HG03097 (cell line): Measurements from ENCODE around the gene CELA2B.
"Not testable (repeated sequence)": the region's sequence is repeated elsewhere in the genome, so short reads cannot be mapped to it uniquely, and the experiment has no call there.

Experiments used
- ATAC-seq: cut with Tn5 transposase; IDR thresholded peaks from one replicate; pipeline ENCODE4 v1.9.1; 2021; ENCODE audit not compliant: unreplicated experiment, low FRiP score

CELA2B gene

DNA sequence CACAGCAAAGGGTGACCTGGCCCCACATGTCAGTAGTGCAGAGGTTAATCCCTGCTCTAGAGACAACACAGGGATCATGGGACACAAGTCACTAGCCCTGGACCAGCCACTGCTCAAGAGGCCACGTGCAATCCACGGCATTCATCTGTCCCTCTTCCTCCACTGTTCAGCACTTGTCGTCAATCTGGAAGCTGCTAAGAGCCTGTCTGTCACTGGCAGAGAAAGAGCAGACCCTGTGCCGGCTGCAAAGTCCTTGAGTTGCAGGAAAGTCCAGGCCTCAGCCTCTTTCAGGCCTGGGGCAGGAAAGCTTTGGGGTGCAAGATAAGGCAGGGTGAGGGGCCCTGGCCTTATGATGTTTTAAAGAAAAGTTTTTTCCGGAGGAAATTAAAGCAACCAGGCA lies 16.7 kb downstream of the CELA2B start:
- no peak for ATAC-seq

GRCh38 chr1:15493869-15494390 lies 18.0 kb downstream of the CELA2B start:
- no peak for ATAC-seq

- ATAC-seq: no peak
Measured at GRCh38 chr1:15500184-15501178, 24.6 kb downstream of the CELA2B start.

DNA sequence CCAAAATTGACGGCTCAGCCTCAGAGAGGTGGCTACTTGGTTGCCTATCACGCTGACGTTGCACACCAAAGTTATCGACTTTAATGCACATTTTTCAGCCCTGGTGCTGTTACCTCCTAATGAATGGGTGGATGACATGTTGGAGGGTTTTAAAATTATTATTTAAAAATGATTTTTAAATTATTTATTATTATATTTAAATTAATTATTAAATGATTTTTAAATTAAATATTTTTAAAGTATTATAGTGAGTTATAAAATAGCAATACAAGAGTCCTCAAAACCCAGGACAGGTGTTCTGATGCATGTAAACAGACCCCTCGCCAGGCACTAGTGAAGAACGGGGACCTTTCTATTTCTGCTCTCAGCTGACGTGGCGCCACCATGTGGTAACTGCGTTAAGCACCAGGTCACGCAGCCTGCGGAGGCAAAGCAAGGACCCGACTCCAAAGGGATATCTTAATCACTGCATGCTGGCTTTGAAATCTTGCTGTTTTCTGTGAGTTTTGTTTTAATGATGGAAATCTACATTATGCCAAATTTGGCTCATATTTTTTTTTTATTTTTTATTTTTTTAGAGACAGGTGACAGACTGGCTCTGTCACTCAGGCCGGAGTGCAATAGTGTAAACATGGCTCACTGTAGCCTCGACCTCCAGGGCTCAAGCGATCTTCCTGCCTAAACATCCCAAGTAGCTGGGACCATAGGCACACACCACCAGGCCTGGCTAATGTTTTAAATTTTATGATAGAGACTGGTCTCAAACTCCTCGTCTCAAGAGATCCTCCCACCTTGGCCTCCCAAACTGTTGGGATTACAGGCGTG lies 25.5 kb downstream of the CELA2B start:
- ATAC-seq: no peak

GRCh38 chr1:15504436-15504835 lies 28.5 kb downstream of the CELA2B start:
- no peak for ATAC-seq

DNA sequence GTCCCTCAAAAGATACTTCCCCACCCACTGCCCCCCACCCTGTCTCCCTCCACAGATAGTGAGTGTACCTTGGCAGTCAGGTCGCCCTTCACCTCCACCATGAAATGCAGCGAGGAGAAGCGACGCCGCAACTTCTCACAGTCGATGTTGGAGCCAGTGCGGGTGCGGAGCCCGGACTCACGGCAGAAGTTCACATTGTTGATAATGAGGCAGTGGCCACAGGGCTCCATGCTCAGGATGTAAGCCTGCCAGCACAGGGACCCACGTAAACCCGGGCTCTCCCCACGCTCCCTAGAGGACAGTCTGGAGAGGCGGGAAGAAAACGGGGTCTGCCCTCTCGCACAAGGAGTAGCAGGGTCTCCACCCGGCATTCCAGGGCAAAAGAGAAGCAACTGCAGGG lies 30.9 kb downstream of the CELA2B start:
- ATAC-seq: no peak

- ATAC-seq: no peak
Measured at GRCh38 chr1:15507278-15507677, 31.4 kb downstream of the CELA2B start.

DNA sequence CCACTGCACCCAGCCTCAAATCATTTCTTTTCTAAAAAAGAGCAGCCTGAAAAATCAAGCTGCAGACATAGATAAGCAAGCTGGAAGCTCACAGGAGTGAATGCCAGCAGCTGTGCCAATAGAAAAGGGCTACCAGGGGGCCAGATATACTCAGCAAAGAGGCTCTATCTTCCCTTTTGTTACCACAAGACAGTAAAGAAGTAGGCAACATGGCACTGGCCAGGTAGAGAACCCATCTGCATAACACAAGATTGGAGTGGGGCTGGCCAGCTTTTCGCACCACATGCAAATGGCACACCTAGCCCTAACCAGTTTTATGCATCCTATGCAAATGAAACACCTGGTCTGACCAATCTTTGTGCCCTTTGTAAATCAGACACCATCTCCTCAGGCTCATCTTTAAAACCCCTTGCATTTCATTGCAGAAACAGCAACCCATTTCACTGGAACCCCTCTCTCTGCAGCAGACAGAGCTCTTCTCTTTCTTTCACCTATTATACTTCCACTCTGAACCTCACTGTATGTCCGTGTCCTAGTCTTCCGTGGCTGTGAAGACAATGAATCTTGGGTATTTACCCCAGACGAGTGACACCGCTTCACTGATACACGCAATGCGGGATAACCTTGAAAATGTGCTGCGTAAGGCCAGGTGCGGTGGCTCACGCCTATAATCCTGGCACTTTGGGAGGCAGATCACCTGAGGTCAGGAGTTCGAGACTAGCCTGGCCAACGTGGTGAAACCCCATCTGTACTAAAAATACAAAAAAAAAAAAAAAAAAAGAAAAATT lies 33.0 kb downstream of the CELA2B start:
- ATAC-seq: no peak

- no peak for ATAC-seq
Measured at GRCh38 chr1:15509586-15509985, 33.7 kb downstream of the CELA2B start.

- ATAC-seq: no peak
Measured at GRCh38 chr1:15510611-15511405, 34.9 kb downstream of the CELA2B start.

GRCh38 chr1:15513192-15513591 lies 37.3 kb downstream of the CELA2B start:
- ATAC-seq: no peak

DNA sequence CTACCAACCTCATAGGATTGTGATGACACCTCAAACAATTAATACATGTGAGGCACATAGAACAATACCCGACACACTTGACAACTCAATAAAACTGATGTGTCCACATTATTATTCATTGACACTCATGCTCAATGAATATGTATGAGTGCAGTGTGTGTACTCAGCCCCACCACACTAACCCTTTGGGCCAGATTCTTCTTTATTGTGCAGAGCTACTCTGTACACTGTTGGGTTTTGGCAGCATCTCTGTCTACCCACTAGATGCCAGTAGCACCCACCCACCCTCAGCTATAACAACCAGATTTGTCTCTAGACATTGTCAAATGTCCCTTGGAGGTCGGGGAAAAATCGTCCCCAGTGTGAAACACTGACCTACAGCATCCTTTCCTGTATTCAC lies 38.0 kb downstream of the CELA2B start:
- no peak for ATAC-seq

DNA sequence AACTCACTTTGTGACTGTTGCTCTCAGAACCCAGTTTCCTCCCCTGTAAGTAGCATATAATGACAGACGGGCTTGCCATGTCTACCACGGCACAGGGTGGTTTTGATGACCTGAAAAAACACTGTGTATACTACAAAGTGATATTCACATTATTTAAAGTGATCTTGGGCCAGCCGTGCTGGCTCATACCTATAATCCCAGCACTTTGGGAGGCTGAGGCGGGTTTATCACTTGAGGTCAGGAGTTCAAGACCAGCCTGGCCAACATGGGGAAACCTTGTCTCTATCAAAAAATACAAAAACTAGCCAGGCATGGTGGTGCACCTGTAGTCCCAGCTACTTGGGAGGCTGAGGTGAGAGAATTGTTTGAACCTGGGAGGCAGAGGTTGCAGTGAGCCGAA lies 38.7 kb downstream of the CELA2B start:
- not testable (repeated sequence) for ATAC-seq

DNA sequence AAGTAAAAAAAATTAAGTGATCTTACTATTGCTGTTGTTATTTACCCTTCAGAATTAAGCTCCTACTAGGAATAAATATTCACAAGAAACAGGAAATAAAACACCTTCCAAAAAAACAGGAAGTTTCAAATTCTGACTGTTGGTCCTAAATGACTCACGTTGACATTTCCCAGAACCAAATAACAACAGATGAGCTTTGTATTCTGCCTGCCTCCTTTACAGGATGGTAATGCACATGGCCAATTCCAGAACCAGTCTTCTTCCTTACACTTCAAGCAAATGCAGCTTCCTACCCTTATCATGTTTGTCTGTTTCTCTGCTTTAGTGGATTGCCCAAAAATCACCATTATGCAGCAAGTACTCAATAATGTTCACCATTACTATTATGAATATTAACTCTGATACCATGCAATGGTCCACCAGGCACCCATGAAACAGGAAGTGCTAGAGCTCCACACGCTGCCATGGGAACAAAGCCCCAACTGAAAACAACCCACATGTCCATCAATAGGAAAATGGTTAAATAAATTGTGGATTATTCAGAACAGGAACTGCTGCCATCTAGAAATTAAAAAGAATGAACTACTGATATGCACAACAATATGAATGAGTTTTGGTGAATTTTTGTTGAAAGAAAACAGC lies 39.2 kb downstream of the CELA2B start:
- ATAC-seq: no peak

GRCh38 chr1:15519625-15520024 lies 43.7 kb downstream of the CELA2B start:
- ATAC-seq: no peak

- ATAC-seq: not testable (repeated sequence)
Measured at GRCh38 chr1:15521206-15521906, 45.5 kb downstream of the CELA2B start.

DNA sequence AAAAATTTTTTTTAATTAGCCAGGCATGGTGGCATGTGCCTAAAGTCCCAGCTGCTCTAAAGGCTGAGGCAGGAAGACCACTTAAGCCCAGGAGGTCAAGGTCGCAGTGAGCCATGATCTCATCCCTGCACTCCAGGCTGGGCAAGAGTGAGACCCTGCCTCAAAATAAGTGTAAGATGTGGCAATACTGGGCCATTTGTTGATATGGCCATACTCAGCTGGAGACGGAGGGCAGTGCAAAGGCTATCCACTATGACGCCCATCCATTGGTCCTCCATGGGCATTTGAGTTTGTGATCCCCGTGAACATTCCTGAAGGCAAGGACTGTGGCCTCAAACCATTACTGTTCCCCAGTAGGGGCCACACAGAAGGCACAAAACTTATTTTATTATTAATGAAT lies 46.6 kb downstream of the CELA2B start:
- ATAC-seq: no peak
